HG03565 (cell line): Measurements from ENCODE around the gene MOSPD2.

Source experiments
- ATAC-seq: cut with Tn5 transposase; IDR thresholded peaks from one replicate; pipeline ENCODE4 v1.9.1; 2021; ENCODE audit warnings: mild to moderate bottlenecking, moderate library complexity; ENCODE audit not compliant: unreplicated experiment

The MOSPD2 gene

GRCh38 chrX:14872851-14873675, at the start of gene MOSPD2, which contains the start of gene FANCB:
Gene MOSPD2 (plus strand): TSS chrX:14873421. CDS start chrX:14873529, 108 bp downstream.
Gene FANCB (minus strand): TSS chrX:14873069. CDS start chrX:14865510, 7,559 bp downstream.
- ATAC-seq = peak; percentile 93

GRCh38 chrX:14825851-14826250, 47.4 kb upstream of the MOSPD2 start:
- no peak for ATAC-seq

GRCh38 chrX:14826319-14826718, 46.9 kb upstream of the MOSPD2 start:
- no peak for ATAC-seq

- no peak for ATAC-seq
These were observed 43.6 kb upstream of the MOSPD2 start for GRCh38 chrX:14829643-14830042.

- ATAC-seq = no peak
These were observed 41.1 kb upstream of the MOSPD2 start for GRCh38 chrX:14832151-14832550.

- no peak for ATAC-seq
These were observed 40.6 kb upstream of the MOSPD2 start for GRCh38 chrX:14832586-14832985.

GRCh38 chrX:14837155-14837554, 36.1 kb upstream of the MOSPD2 start:
- no peak for ATAC-seq

GRCh38 chrX:14843666-14844065, 29.6 kb upstream of the MOSPD2 start:
- no peak for ATAC-seq

- no peak for ATAC-seq
These were observed 21.7 kb upstream of the MOSPD2 start for GRCh38 chrX:14851526-14851925.

- no peak for ATAC-seq
These were observed 8.6 kb upstream of the MOSPD2 start for GRCh38 chrX:14864631-14865030.

GRCh38 chrX:14865201-14865600, 8.0 kb upstream of the MOSPD2 start:
- no peak for ATAC-seq

GRCh38 chrX:14871767-14872166, 1.5 kb upstream of the MOSPD2 start:
- ATAC-seq = no peak

- no peak for ATAC-seq
These were observed 866 bp upstream of the MOSPD2 start for GRCh38 chrX:14872355-14872754.

- ATAC-seq = no peak
These were observed 442 bp downstream of the MOSPD2 start for GRCh38 chrX:14873676-14874049.

- ATAC-seq = no peak
These were observed 2.4 kb downstream of the MOSPD2 start for GRCh38 chrX:14875624-14876023.

- no peak for ATAC-seq
These were observed 10.6 kb downstream of the MOSPD2 start for GRCh38 chrX:14883826-14884225.

GRCh38 chrX:14884714-14885113, 11.5 kb downstream of the MOSPD2 start:
- no peak for ATAC-seq

- ATAC-seq = no peak
These were observed 13.0 kb downstream of the MOSPD2 start for GRCh38 chrX:14886252-14886651.

GRCh38 chrX:14896273-14896672, 23.1 kb downstream of the MOSPD2 start:
- no peak for ATAC-seq

GRCh38 chrX:14897042-14897441, 23.8 kb downstream of the MOSPD2 start:
- ATAC-seq = no peak

- ATAC-seq = peak; percentile 76
These were observed 26.4 kb downstream of the MOSPD2 start for GRCh38 chrX:14899607-14900006.

- no peak for ATAC-seq
These were observed 29.3 kb downstream of the MOSPD2 start for GRCh38 chrX:14902537-14902936.

- no peak for ATAC-seq
These were observed 30.7 kb downstream of the MOSPD2 start for GRCh38 chrX:14903891-14904290.
